ENCODE measurements around the gene EIF2B5.

- TF ChIP-seq CTCF (conservative IDR thresholded peaks at IDR 0.05 in 1 of 2, IDR thresholded peaks at IDR 0.05 in 1 of 2; ENCODE audit: extremely low read depth in 1 of 2, insufficient read depth in 1 of 2, low read depth in 1 of 2, low read length in 2 of 2) (no peak), EZH2 (IDR thresholded peaks at IDR 0.05; ENCODE audit: borderline replicate concordance, low read length) (no peak)
Measured at GRCh38 chr3:184175506-184175905, 40.3 kb downstream of the EIF2B5 start.

Data from mammary epithelial cell (primary cell).